ENCODE data around the gene IGHMBP2.

- no peak for TF ChIP-seq EZH2 (IDR thresholded peaks at IDR 0.05)
- TF ChIP-seq POLR2AphosphoS5 (IDR thresholded peaks at IDR 0.05; ENCODE audit: borderline replicate concordance, low read depth, low read length): no peak
Observed at GRCh38 chr11:68962527-68963250, 59.0 kb downstream of the IGHMBP2 start.

Data from SK-N-MC (cell line).